IMR-90 (cell line): ENCODE data around the gene ZFYVE21.

ENCODE experiments used
- POLR2A ChIP-seq: IDR thresholded peaks from 2 replicates; pipeline ENCODE4 v1.6.1; 2012; ENCODE audit warnings: mild to moderate bottlenecking, low read depth, low read length
- TF ChIP-seq, protein P1 (sequence below): conservative IDR thresholded peaks from 2 replicates; pipeline ENCODE4 v1.5.1; 2012; ENCODE audit warnings: mild to moderate bottlenecking, low read depth, low read length, improper control_type of control experiment
- TF ChIP-seq, protein P2 (sequence below): fragments of 150-350 bp; IDR thresholded peaks from 2 replicates; pipeline ENCODE4 v1.6.1; 2017; ENCODE audit warnings: mild to moderate bottlenecking, antibody characterized with exemption, low read length, low read depth

DNA sequence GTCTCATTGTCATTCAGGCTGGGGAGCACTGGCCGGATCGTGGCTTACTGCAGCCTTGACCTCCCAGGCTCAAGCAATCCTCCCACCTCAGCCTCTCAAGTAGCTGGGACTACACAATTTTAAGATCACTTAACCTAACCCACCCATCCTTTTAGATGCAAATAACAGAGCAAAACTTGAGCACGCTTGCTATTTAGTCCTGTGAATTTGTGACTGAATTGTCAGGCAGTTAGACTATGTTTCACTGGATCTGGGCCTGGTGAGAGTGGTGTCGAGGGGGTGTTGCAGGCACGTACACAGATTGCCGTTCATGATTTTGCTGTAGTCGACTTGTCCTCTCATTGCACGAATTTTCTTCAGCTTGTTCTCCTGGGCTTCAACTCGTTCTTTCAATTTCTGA is 38.2 kb downstream of the ZFYVE21 start:
- TF ChIP-seq, protein P1, sequence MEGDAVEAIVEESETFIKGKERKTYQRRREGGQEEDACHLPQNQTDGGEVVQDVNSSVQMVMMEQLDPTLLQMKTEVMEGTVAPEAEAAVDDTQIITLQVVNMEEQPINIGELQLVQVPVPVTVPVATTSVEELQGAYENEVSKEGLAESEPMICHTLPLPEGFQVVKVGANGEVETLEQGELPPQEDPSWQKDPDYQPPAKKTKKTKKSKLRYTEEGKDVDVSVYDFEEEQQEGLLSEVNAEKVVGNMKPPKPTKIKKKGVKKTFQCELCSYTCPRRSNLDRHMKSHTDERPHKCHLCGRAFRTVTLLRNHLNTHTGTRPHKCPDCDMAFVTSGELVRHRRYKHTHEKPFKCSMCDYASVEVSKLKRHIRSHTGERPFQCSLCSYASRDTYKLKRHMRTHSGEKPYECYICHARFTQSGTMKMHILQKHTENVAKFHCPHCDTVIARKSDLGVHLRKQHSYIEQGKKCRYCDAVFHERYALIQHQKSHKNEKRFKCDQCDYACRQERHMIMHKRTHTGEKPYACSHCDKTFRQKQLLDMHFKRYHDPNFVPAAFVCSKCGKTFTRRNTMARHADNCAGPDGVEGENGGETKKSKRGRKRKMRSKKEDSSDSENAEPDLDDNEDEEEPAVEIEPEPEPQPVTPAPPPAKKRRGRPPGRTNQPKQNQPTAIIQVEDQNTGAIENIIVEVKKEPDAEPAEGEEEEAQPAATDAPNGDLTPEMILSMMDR = no peak
- no peak for TF ChIP-seq POLR2A
- TF ChIP-seq, protein P2, sequence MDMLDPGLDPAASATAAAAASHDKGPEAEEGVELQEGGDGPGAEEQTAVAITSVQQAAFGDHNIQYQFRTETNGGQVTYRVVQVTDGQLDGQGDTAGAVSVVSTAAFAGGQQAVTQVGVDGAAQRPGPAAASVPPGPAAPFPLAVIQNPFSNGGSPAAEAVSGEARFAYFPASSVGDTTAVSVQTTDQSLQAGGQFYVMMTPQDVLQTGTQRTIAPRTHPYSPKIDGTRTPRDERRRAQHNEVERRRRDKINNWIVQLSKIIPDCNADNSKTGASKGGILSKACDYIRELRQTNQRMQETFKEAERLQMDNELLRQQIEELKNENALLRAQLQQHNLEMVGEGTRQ = no peak
